H1 (cell line): ENCODE results near the gene PRR29. TPM values are rescaled to one million over a fixed set of nuclear protein-coding genes. Genes with fewer than 3 reads are reported as not detected.

Experiments used
- ASH2L ChIP-seq: fragments of 200-600, 300-600 bp; sonication (generic); IDR thresholded peaks from one replicate; pipeline ENCODE4 v1.7.1; 2017; ENCODE audit warnings: low read length
- polyA plus RNA-seq, 7 experiments: library from polyadenylated mRNA; depleted of rRNA in 3 of 7; stranded (reverse) in 5 of 7; unstranded in 2 of 7; fragments of >200 nt in 5 of 7; fragments of 200-250 nt in 2 of 7; gene quantifications; 1 replicate in 5 of 7; 2 replicates in 1 of 7; 4 replicates in 1 of 7; pipeline versions ENCODE4 v1.2.1 to v1.2.3, GENCODE V29; 2011 to 2013; ENCODE audit warnings: missing spikeins in 2 of 7, mixed read lengths in 2 of 7
- total RNA-seq: library from RNA; stranded (reverse); fragmentation: NEBNext Ultra II Directional; extraction: Animal tissue kit (Norgen Biotek cat#: 25700); gene quantifications from 2 replicates; pipeline ENCODE4 v1.2.1, GENCODE V29; 2021

The PRR29 gene
- total and polyA plus RNA-seq, 2 of the 8 experiments (the other 6 are each of a cell fraction or from before 2014, with no cell fraction given), result 0.67 to 0.83 TPM

GRCh38 chr17:63960430-63960829, 37.7 kb upstream of the PRR29 start (continued):
- TF ChIP-seq ASH2L, result no peak
